ENCODE data around the gene TROAP. TPM values are rescaled to one million over a fixed set of nuclear protein-coding genes. Genes with fewer than 3 reads are reported as not detected.

TROAP gene
- total RNA-seq, 2 experiments from 2014 or later, result 141 to 150 TPM

DNA sequence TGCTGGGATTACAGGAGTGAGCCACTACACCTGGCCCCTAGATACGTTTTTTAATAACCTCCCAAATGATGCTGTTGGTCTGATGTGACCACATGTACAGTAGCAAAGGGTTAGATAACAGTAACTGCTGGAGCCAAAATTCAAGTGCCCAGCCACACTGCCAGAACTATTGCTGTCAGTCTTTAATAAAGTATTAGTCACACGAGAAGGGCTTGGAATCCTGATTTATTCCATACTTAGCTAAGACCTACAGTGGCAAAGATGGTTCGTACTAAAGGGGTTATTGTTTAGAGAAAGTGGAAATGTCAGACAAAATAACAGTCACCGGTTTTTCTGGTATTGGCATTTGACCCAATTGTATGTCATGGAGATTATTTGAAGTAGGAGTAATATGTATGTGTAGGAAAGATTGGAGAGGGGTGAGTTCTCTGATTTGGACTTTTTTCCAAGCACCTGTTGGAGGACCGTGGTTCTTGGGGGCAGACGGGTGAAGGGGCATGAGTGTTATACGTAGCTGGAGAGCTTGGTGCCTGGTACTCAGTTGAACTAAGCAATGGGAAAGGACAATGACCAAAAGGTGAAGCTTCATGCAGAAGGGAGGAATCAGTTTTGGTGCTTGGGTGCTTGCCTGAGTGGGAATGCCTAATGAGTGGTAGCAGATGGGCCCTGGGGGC lies 48.5 kb upstream of the TROAP start:
- H3K4me2 ChIP-seq (ENCODE audit: low read length), result no peak overlapping the region
- peaks cover 42% of the 10 kb centered on the region for H3K36me3 ChIP-seq (ENCODE audit: insufficient read depth, low read length)
- no peaks in the 10 kb centered on the region for H3K9me2 ChIP-seq (ENCODE audit: insufficient read depth, low read length)
- ChIA-PET POLR2A (interaction anchor here (0.6 kb wide), 1 partner anchor 99 kb away, joined by 6 read pairs; no protein-coding TSS in a partner anchor), CTCF (ENCODE audit: unreplicated experiment) (no interaction called here)
- H3K4me1 ChIP-seq (ENCODE audit: insufficient read depth, low read length, poor library complexity, severe bottlenecking), result no peaks in the 10 kb centered on the region
- no peaks in the 10 kb centered on the region for H4K20me1 ChIP-seq (ENCODE audit: insufficient read depth, low read length)
- no peak overlapping the region for H3K4me3 ChIP-seq (ENCODE audit: low read depth, low read length, poor library complexity, severe bottlenecking)
- no TSS peak for BruUV-seq (replicated peaks)
- intact Hi-C loops (cut with micrococcal nuclease; ENCODE audit: unreplicated experiment), result no loop called here
- no peak overlapping the region for H2AFZ ChIP-seq (ENCODE audit: low read length)
- TF ChIP-seq CTCF (conservative IDR thresholded peaks at IDR 0.05; ENCODE audit: low read length) (no peak), EZH2phosphoT487 (IDR thresholded peaks at IDR 0.05; ENCODE audit: borderline replicate concordance, low read depth, low read length) (no peak)
- no peaks in the 10 kb centered on the region for H3K79me2 ChIP-seq (ENCODE audit: insufficient read depth, low read depth, low read length)
- no peak for DNase-seq (ENCODE audit: low spot score)
- H3K27ac ChIP-seq (ENCODE audit: low read depth, low read length, poor library complexity, severe bottlenecking), result no peak overlapping the region
- no peaks in the 10 kb centered on the region for H3K9me3 ChIP-seq (ENCODE audit: low read length)

DNA sequence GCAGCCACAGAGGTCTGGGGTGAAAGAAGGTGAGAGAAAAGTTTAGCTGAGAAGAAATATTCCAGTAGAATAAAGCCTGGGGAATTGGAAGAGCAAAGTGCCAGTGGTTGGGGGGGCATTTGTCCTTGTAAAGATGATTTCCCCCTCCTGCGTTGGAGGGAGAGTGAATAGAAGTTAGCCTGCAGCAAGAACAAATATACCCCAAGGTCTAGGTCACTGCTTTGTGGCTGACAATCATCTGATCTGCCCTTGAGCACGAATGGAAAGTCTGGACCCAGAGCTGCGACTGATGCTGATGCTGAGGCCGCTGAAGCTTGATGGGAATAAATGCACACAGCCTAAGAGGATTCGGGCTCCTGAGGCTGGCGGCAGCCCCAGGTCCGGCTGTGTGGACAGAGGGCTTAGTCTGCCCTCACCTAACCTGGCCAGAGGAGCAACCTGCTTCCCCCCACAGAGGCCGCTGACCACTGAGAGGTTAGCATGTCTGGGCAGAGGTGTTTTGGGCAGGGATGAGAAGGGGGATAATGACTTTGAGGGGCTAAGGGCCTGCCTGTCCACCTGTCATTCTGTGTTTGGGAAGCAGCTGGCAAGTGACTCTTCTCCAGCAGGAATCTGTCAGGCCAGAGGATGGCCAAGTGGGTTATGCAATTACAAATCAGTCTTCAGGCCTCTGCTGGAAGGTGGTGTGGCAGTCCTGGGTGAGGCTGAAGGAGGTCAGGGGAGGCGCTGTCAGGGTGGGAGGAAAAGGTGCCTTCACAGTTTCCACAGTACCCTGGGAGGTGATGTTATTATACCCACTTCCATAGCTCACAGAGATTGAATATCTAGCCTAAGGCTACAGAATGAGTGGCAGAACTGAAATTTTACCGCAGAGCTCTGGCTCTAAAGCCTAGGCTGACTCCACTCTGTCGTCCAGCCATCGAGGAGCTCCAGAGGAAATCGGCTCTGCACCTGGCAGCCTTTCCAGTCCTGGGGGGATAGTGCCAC lies 46.5 kb upstream of the TROAP start:
- Histone ChIP-seq H4K20me1 (ENCODE audit: insufficient read depth, low read length) (no peaks in the 10 kb centered on the region), H2AFZ (ENCODE audit: low read length) (no peak overlapping the region), H3K9me3 (ENCODE audit: low read length) (no peaks in the 10 kb centered on the region), H3K27ac (ENCODE audit: low read depth, low read length, poor library complexity, severe bottlenecking) (no peak overlapping the region), H3K79me2 (ENCODE audit: insufficient read depth, low read depth, low read length) (no peaks in the 10 kb centered on the region), H3K4me2 (ENCODE audit: low read length) (no peak overlapping the region), H3K4me1 (ENCODE audit: insufficient read depth, low read length, poor library complexity, severe bottlenecking) (no peaks in the 10 kb centered on the region), H3K4me3 (ENCODE audit: low read depth, low read length, poor library complexity, severe bottlenecking) (no peak overlapping the region), H3K36me3 (ENCODE audit: insufficient read depth, low read length) (peaks cover 21% of the 10 kb centered on the region), H3K9me2 (ENCODE audit: insufficient read depth, low read length) (no peaks in the 10 kb centered on the region)
- POLR2A ChIA-PET, result no interaction called here
- intact Hi-C loops (cut with micrococcal nuclease; ENCODE audit: unreplicated experiment), result no loop called here
- CTCF ChIA-PET (ENCODE audit: unreplicated experiment), result no interaction called here
- no peak for DNase-seq (ENCODE audit: low spot score)
- TF ChIP-seq EZH2phosphoT487 (IDR thresholded peaks at IDR 0.05; ENCODE audit: borderline replicate concordance, low read depth, low read length), result no peak
- TF ChIP-seq CTCF (conservative IDR thresholded peaks at IDR 0.05; ENCODE audit: low read length), result no peak
- BruUV-seq (replicated peaks), result no TSS peak

Data from OCI-LY7 (cell line).